Thoracic aorta (tissue), 2 donors: ENCODE measurements around the gene RPS6KB2. TPM values are rescaled to one million over a fixed set of nuclear protein-coding genes. Genes with fewer than 3 reads are reported as not detected.

ENCODE experiments used
- ATAC-seq: fragments of 150-250 bp; one replicate; pipeline ENCODE4 v1.8.0; 2017; ENCODE audit warnings: low read depth; ENCODE audit not compliant: insufficient number of reproducible peaks, low FRiP score
- DNase-seq: peaks from one replicate; pipeline ENCODE4 v3.0.0-alpha.2; 2020; ENCODE audit warnings: low spot score
- H3K27ac ChIP-seq, 2 donors: fragments of 200-600 bp; sonication (generic); 1 replicate in 1 of 2; 2 replicates in 1 of 2; pipeline ENCODE4 v1.5.1; 2016; ENCODE audit warnings: mild to moderate bottlenecking in 2 of 2, moderate library complexity in 2 of 2
- H3K27me3 ChIP-seq: fragments of 200-600 bp; sonication (generic); replicated peaks from 2 replicates; pipeline ENCODE4 v1.6.0; 2016; ENCODE audit warnings: mild to moderate bottlenecking; ENCODE audit not compliant: insufficient read depth
- H3K36me3 ChIP-seq: fragments of 200-600 bp; sonication (generic); one replicate; pipeline ENCODE4 v1.5.1; 2016
- H3K4me1 ChIP-seq, 2 donors: fragments of 200-600 bp; sonication (generic); 1 replicate in 1 of 2; 2 replicates in 1 of 2; pipeline versions ENCODE4 v1.5.1 to v1.6.0; 2016; ENCODE audit warnings: low read depth in 2 of 2, mild to moderate bottlenecking in 1 of 2; ENCODE audit not compliant: control insufficient read depth in 1 of 2
- H3K4me3 ChIP-seq: fragments of 200-600 bp; sonication (generic); 2 replicates; pipeline ENCODE4 v1.5.1; 2016; ENCODE audit warnings: mild to moderate bottlenecking
- H3K9me3 ChIP-seq: fragments of 200-600 bp; sonication (generic); 2 replicates; pipeline ENCODE4 v1.5.1; 2016
- CTCF ChIP-seq: fragments of 200-600 bp; sonication (generic); IDR thresholded peaks from one replicate; pipeline ENCODE4 v1.5.1; 2019; ENCODE audit warnings: antibody characterized with exemption
- total RNA-seq, 2 donors: library from RNA; depleted of rRNA; stranded (reverse); fragments of >200 nt; gene quantifications; one replicate each; pipeline versions ENCODE4 v1.1.0 to v1.2.3, GENCODE V29; 2016

The RPS6KB2 gene
- total RNA-seq, 2 donors from 2014 or later = 68.3 to 69.3 TPM

DNA sequence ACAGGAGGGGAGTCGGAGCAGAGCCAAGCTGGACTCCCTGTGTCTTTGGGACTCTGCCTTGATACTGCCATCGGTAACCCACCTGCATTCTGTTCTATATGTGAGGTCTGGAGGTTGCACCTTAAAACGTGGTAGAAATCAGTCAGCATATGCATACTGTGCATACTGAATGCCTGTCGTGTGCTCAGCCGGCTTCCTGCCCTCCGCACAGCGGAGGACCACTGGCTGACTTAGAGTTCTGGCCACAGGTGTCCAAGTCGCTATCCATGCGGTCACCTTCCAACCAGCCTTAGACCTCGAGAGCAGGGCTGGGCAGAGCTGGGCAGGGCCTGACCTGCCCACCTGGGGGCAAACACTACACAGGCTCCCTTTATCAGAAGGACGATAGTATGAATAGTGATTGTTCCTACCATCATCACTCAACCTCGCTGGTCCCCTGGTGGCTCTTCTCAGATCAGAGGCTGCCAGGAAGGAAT is 20.6 kb upstream of the RPS6KB2 start:
- no peaks in the 10 kb centered on the region for H3K36me3 ChIP-seq
- ATAC-seq = no peak

GRCh38 chr11:67408437-67409200 is 19.7 kb upstream of the RPS6KB2 start:
- Histone ChIP-seq H3K4me1 (no peaks in the 10 kb centered on the region), H3K27me3 (peaks cover 5% of the 10 kb centered on the region), H3K9me3 (no peaks in the 10 kb centered on the region), H3K4me3 (no peak overlapping the region), H3K36me3 (no peaks in the 10 kb centered on the region), H3K27ac (no peak overlapping the region)
- no peak for TF ChIP-seq CTCF
- ATAC-seq = no peak
- DNase-seq = no peak

More for the DNA sequence above, 20.6 kb upstream of the RPS6KB2 start:
- TF ChIP-seq CTCF = no peak
- no peak for DNase-seq
- peaks cover 5% of the 10 kb centered on the region for H3K27me3 ChIP-seq
- H3K9me3 ChIP-seq = no peaks in the 10 kb centered on the region
- no peaks in the 10 kb centered on the region for H3K4me1 ChIP-seq
- no peak overlapping the region for H3K27ac ChIP-seq
- no peak overlapping the region for H3K4me3 ChIP-seq

GRCh38 chr11:67409261-67409666 is 19.0 kb upstream of the RPS6KB2 start:
- DNase-seq (no peak), ATAC-seq (no peak)
- no peak for TF ChIP-seq CTCF
- no peaks in the 10 kb centered on the region for H3K4me1 ChIP-seq
- no peak overlapping the region for H3K27ac ChIP-seq
- no peak overlapping the region for H3K4me3 ChIP-seq
- H3K9me3 ChIP-seq = no peaks in the 10 kb centered on the region
- H3K27me3 ChIP-seq = peaks cover 5% of the 10 kb centered on the region
- no peaks in the 10 kb centered on the region for H3K36me3 ChIP-seq

- no peak overlapping the region for H3K27ac ChIP-seq
- H3K9me3 ChIP-seq = no peaks in the 10 kb centered on the region
- H3K4me1 ChIP-seq = peaks cover 1 to 2% of the 10 kb centered on the region in 2 donors
- no peak for TF ChIP-seq CTCF
- no peak for ATAC-seq
- H3K36me3 ChIP-seq = no peaks in the 10 kb centered on the region
- H3K4me3 ChIP-seq = no peak overlapping the region
- no peak for DNase-seq
- H3K27me3 ChIP-seq = peaks cover 5% of the 10 kb centered on the region
Measured at GRCh38 chr11:67409781-67410368, 18.4 kb upstream of the RPS6KB2 start.

DNA sequence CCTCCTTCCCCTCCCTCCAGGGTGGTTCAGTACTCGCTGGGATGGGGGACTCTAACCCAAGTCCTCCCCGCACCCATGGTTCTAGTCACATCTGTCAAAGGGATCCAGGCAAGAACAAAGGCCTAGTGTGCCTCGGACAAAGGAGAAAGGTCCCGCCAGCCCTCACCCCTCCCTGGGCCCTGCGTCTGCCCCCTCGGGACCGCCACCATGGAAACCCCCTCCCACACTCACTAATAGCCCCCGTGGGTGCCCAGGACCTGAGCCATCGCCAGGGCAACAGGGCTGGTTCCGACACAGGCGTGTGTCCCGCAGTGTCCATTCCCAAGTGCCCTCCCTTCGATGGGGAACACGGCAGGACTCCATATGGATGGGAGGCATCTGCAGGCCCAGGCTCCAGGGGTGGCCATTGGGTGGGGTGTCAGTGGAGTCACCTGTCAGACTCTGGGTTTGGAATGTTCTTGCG is 17.9 kb upstream of the RPS6KB2 start:
- Histone ChIP-seq H3K27me3 (peaks cover 5% of the 10 kb centered on the region), H3K4me1 (peaks cover 3 to 4% of the 10 kb centered on the region in 2 donors), H3K9me3 (no peaks in the 10 kb centered on the region), H3K36me3 (no peaks in the 10 kb centered on the region), H3K27ac (no peak overlapping the region), H3K4me3 (no peak overlapping the region)
- DNase-seq (no peak), ATAC-seq (no peak)
- TF ChIP-seq CTCF = no peak
